ENCODE data around the gene CEBPE. TPM values are rescaled to one million over a fixed set of nuclear protein-coding genes. Genes with fewer than 3 reads are reported as not detected.

The CEBPE gene
- total RNA-seq, 4 donors from 2014 or later = not detected

DNA sequence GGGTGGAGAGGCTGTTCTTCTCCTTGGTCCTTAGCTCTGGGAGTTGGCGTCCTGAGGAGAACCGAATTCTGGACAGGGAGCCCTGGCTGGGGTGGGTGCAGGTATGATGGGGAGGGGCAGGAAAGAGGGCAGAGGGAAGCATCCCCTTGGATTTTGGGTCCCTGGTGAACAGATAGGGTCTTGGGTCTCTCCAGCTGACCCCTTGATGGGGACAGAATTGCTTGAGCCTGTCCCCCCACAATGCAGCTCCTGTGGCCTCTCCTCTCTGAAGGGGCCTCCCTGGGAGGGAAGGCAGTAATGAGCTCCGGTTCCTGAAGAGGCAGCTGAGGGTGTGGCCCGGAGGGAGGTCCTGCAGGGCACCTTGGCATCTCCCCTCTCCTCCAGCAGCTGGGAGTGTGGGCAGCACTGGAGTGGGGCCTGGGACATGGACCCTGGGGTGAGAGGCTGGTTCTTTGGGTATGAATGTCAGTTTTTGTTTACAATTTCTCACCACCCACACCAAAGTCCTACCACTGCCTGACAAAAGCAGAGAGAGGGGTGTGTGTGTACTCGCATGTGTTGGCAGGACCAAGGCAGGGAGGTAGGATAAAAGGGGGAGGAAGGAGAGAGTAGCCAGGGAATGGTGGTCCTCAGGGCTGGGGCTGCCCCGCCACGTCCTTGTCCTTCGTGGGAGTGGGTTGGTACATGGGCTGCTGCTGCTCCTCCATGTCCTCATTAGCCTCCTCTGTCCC, 7.7 kb upstream of the CEBPE start:
- Histone ChIP-seq H3K36me3 (peaks cover 0 to 39% (median 4%) of the 10 kb centered on the region in 3 donors), H3K27ac (peak overlapping the region in 1 of 4 donors; percentile 0)
- WGBS, 2 donors = 73 to 77% methylated on average over 8 of the region's 8 CpGs

DNA sequence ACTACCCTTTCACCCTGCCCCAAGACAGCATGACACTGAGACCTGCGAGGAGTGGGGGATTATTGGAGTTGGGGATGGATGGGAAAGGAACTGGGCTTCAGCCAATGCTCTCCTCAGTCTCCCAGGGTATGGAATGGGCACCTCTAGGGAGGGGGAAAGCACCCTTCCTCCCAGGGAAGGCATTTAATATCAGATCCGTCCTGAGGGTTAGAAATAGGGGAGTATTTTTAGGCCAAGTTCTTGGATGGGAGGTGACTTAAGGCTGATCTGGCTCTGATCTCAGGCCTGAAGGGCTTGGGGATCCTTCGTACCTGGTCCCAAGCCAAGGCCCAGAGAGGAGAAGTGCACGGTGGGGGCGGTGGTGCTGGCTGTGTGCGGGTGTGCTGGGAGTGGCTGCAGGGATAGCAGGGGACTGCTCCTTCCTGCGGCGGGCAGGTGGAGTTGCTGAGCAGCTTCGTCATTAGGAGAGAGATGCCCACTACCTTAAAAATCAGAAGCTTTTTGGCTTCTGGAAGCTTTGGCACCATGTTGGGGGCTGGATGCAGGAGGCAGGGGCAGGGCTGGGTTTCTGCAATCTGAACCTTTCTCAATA, 7.0 kb upstream of the CEBPE start:
- peaks cover 0 to 33% (median 4%) of the 10 kb centered on the region in 3 donors for H3K36me3 ChIP-seq
- WGBS, 2 donors = 61 to 73% methylated on average over 9 of the region's 9 CpGs
- H3K4me1 ChIP-seq = peaks cover 0 to 13% (median 2%) of the 10 kb centered on the region in 4 donors
- no peak overlapping the region for H3K27ac ChIP-seq
- TF ChIP-seq, protein P1, sequence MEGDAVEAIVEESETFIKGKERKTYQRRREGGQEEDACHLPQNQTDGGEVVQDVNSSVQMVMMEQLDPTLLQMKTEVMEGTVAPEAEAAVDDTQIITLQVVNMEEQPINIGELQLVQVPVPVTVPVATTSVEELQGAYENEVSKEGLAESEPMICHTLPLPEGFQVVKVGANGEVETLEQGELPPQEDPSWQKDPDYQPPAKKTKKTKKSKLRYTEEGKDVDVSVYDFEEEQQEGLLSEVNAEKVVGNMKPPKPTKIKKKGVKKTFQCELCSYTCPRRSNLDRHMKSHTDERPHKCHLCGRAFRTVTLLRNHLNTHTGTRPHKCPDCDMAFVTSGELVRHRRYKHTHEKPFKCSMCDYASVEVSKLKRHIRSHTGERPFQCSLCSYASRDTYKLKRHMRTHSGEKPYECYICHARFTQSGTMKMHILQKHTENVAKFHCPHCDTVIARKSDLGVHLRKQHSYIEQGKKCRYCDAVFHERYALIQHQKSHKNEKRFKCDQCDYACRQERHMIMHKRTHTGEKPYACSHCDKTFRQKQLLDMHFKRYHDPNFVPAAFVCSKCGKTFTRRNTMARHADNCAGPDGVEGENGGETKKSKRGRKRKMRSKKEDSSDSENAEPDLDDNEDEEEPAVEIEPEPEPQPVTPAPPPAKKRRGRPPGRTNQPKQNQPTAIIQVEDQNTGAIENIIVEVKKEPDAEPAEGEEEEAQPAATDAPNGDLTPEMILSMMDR (IDR thresholded peaks at IDR 0.05) = no peak
- TF ChIP-seq EP300 (IDR thresholded peaks at IDR 0.05) = peak in 1 of 2 donors; percentile 35
- no peaks in the 10 kb centered on the region for H3K27me3 ChIP-seq
- no peak for DNase-seq (ENCODE audit: low spot score in 2 of 2)
- no peaks in the 10 kb centered on the region for H3K9me3 ChIP-seq
- H3K4me3 ChIP-seq = no peak overlapping the region

More for the DNA sequence above, 7.7 kb upstream of the CEBPE start:
- TF ChIP-seq EP300 (IDR thresholded peaks at IDR 0.05) = no peak
- no peak for TF ChIP-seq POLR2A (IDR thresholded peaks at IDR 0.05)
- TF ChIP-seq, protein P1 (IDR thresholded peaks at IDR 0.05) = no peak
- Histone ChIP-seq H3K4me3 (no peak overlapping the region), H3K27me3 (no peaks in the 10 kb centered on the region), H3K9me3 (no peaks in the 10 kb centered on the region), H3K4me1 (peaks cover 0 to 8% (median 0%) of the 10 kb centered on the region in 4 donors)
- no peak for DNase-seq (ENCODE audit: low spot score in 2 of 2)

DNA sequence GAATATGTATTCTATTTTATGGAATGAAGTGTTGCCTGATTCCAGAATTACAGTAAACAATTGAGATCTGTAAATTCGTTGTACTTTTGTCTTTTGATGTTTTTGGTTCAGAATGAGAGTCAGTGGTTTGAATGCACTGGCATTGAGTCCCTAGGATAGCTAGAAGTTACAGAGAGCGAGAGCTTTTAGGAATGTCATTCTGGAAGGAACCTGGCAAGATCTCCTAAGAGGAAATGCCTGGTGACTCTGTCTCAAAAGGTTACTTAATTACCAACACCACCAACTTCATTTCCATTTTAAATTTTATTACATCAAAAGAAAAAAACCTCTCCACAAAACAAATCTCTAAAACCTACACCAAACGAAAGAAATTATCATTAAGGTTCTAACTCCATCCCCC, 6.0 kb upstream of the CEBPE start:
- Histone ChIP-seq H3K9me3 (no peaks in the 10 kb centered on the region), H3K27ac (no peak overlapping the region), H3K27me3 (no peaks in the 10 kb centered on the region), H3K4me1 (peaks cover 0 to 8% (median 3%) of the 10 kb centered on the region in 4 donors), H3K4me3 (no peak overlapping the region), H3K36me3 (peaks cover 0 to 31% (median 4%) of the 10 kb centered on the region in 3 donors)
- TF ChIP-seq POLR2A (IDR thresholded peaks at IDR 0.05) (no peak), EP300 (IDR thresholded peaks at IDR 0.05) (no peak)
- TF ChIP-seq, protein P1 (IDR thresholded peaks at IDR 0.05) = no peak
- no peak for DNase-seq (ENCODE audit: low spot score in 2 of 2)
- 49 to 52% methylated on average over 3 of the region's 3 CpGs for WGBS, 2 donors

DNA sequence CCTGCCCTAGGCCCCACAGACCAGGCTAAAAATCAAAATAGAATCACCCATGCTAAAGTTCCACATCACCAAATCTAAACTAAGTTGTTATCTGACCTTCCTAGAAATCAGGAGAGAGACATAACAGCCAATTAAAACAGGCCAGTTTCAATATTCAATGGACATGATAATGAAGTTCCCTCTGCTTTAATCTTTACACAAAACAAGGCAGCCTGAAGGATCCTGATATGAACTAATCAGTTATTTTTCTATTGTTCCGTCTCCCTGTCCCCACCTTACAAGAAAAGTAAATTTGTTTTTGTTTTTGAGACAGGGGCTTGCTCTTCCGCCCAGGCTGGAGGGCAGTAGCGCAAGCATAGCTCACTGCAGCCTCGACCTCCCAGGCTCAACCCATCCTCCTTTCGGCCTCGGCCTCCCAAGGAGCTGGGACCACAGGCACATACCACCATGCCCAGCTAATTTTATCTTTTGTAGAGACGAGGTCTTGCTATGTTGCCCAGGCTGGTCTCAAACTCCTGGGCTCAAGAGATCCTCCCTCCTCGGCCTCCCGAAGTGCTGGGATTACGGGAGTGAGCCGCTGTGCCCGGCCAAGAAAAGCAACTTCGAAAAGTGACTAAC, 5.4 kb upstream of the CEBPE start:
- no peaks in the 10 kb centered on the region for H3K27me3 ChIP-seq
- H3K4me3 ChIP-seq = no peak overlapping the region
- H3K27ac ChIP-seq = no peak overlapping the region
- peaks cover 0 to 27% (median 4%) of the 10 kb centered on the region in 3 donors for H3K36me3 ChIP-seq
- no peaks in the 10 kb centered on the region for H3K9me3 ChIP-seq
- no peak for DNase-seq (ENCODE audit: low spot score in 2 of 2)
- peaks cover 0 to 8% (median 3%) of the 10 kb centered on the region in 4 donors for H3K4me1 ChIP-seq
- TF ChIP-seq, protein P1 (IDR thresholded peaks at IDR 0.05) = no peak
- TF ChIP-seq EP300 (IDR thresholded peaks at IDR 0.05) (no peak), POLR2A (IDR thresholded peaks at IDR 0.05) (no peak)
- 90 to 93% methylated on average over 13 of the region's 13 CpGs for WGBS, 2 donors

DNA sequence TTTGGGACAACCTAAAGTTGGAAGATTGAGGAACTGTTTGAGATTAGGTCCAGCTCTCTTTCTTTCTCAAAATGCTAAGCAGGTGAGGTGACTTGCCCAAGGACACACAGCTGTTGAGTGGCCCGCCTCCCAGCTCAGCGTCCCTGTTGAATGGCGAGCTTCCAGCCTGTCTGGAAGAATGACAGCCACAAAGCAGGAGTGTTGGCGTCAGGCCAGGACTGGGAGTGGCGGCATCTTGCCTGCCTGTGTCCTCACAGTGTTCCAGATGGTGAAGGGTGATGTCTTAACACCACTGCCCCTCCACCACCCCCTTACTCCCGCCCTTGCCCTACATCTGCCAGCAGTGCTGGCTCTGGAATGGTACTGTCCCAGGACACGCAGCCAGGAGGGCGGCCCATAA, 4.4 kb upstream of the CEBPE start:
- Histone ChIP-seq H3K4me1 (peaks cover 0 to 8% (median 3%) of the 10 kb centered on the region in 4 donors), H3K4me3 (no peak overlapping the region), H3K27ac (no peak overlapping the region), H3K36me3 (peaks cover 0 to 18% (median under 1%) of the 10 kb centered on the region in 3 donors), H3K27me3 (peaks cover 0 to 3% of the 10 kb centered on the region in 2 donors), H3K9me3 (no peaks in the 10 kb centered on the region)
- 59 to 66% methylated on average over 8 of the region's 8 CpGs for WGBS, 2 donors
- DNase-seq (ENCODE audit: low spot score in 2 of 2) = peak in 1 of 2 donors; percentile 30
- TF ChIP-seq EP300 (IDR thresholded peaks at IDR 0.05) (no peak), POLR2A (IDR thresholded peaks at IDR 0.05) (no peak)
- TF ChIP-seq, protein P1 (IDR thresholded peaks at IDR 0.05) = no peak
